KBM-7 (cell line): Measurements from ENCODE around the gene KL.

ENCODE experiments used
- DNase-seq: peaks from one replicate; pipeline ENCODE4 v3.0.0-alpha.2; 2015
- in situ Hi-C: fragments of 300-500 bp; cut with MboI; formaldehyde crosslinking; loops from 2 replicates; pipeline ENCODE4 v1.14.3; 2020; ENCODE audit warnings: low sequenced_read_pairs, low pct_unique_long_range_greater_than_20kb, mixed read lengths

KL gene

GRCh38 chr13:33032037-33032625, 15.9 kb downstream of the KL start:
- in situ Hi-C loops: no loop called here

GRCh38 chr13:33033051-33033812, 17.0 kb downstream of the KL start:
- in situ Hi-C loops: no loop called here
- DNase-seq: peak; percentile 9

More at GRCh38 chr13:33032037-33032625, 15.9 kb downstream of the KL start:
- no peak for DNase-seq

GRCh38 chr13:33033986-33034385, 17.8 kb downstream of the KL start:
- DNase-seq: no peak
- in situ Hi-C loops: no loop called here

GRCh38 chr13:33034882-33035520, 18.8 kb downstream of the KL start:
- in situ Hi-C loops: no loop called here
- DNase-seq: no peak

GRCh38 chr13:33037673-33038072, 21.4 kb downstream of the KL start:
- no peak for DNase-seq

GRCh38 chr13:33040090-33040489, 23.9 kb downstream of the KL start:
- in situ Hi-C loops: no loop called here
- DNase-seq: no peak

More at GRCh38 chr13:33037673-33038072, 21.4 kb downstream of the KL start:
- in situ Hi-C loops: no loop called here

GRCh38 chr13:33045851-33046592, 29.8 kb downstream of the KL start:
- no peak for DNase-seq
- in situ Hi-C loops: no loop called here

GRCh38 chr13:33050161-33050560, 33.9 kb downstream of the KL start:
- in situ Hi-C loops: no loop called here
- DNase-seq: no peak

- in situ Hi-C loops: no loop called here
- DNase-seq: no peak
Measured at GRCh38 chr13:33051632-33052031, 35.4 kb downstream of the KL start.

- in situ Hi-C loops: no loop called here
- DNase-seq: no peak
Measured at GRCh38 chr13:33052506-33053280, 36.5 kb downstream of the KL start.

GRCh38 chr13:33053397-33054066, 37.3 kb downstream of the KL start:
- in situ Hi-C loops: no loop called here
- DNase-seq: no peak

- in situ Hi-C loops: no loop called here
- peak; percentile 22 for DNase-seq
Measured at GRCh38 chr13:33057019-33057780, 41.0 kb downstream of the KL start.

- in situ Hi-C loops: no loop called here
- no peak for DNase-seq
Measured at GRCh38 chr13:33058776-33059327, 42.6 kb downstream of the KL start.

GRCh38 chr13:33060815-33061214, 44.6 kb downstream of the KL start:
- DNase-seq: no peak
- in situ Hi-C loops: no loop called here

GRCh38 chr13:33066329-33066728, 50.1 kb downstream of the KL start:
- DNase-seq: no peak
- in situ Hi-C loops: no loop called here

GRCh38 chr13:33069365-33069764, 53.1 kb downstream of the KL start:
- peak; percentile 49 for DNase-seq
- in situ Hi-C loops: no loop called here

GRCh38 chr13:33070713-33071112, 54.5 kb downstream of the KL start:
- in situ Hi-C loops: no loop called here
- DNase-seq: no peak

- in situ Hi-C loops: no loop called here
- no peak for DNase-seq
Measured at GRCh38 chr13:33072282-33072681, 56.1 kb downstream of the KL start.
